Measurements from ENCODE around the gene C3. TPM values are rescaled to one million over a fixed set of nuclear protein-coding genes. Genes with fewer than 3 reads are reported as not detected.

C3 gene
- total RNA-seq, 1 donor: 93.5 TPM

GRCh38 chr19:6729573-6730152, 9.2 kb upstream of the C3 start:
- no peak for TF ChIP-seq CTCF (IDR thresholded peaks at IDR 0.05; ENCODE audit: insufficient read depth, low read length)
- no peak overlapping the region for H3K4me3 ChIP-seq (ENCODE audit: low read depth, low read length)
- no peak for DNase-seq (ENCODE audit: low read depth)

- DNase-seq (ENCODE audit: low read depth): no peak
- no peak overlapping the region for H3K4me3 ChIP-seq (ENCODE audit: low read depth, low read length)
- TF ChIP-seq CTCF (IDR thresholded peaks at IDR 0.05; ENCODE audit: insufficient read depth, low read length): no peak
Measured at GRCh38 chr19:6728346-6728745, 7.9 kb upstream of the C3 start.

DNA sequence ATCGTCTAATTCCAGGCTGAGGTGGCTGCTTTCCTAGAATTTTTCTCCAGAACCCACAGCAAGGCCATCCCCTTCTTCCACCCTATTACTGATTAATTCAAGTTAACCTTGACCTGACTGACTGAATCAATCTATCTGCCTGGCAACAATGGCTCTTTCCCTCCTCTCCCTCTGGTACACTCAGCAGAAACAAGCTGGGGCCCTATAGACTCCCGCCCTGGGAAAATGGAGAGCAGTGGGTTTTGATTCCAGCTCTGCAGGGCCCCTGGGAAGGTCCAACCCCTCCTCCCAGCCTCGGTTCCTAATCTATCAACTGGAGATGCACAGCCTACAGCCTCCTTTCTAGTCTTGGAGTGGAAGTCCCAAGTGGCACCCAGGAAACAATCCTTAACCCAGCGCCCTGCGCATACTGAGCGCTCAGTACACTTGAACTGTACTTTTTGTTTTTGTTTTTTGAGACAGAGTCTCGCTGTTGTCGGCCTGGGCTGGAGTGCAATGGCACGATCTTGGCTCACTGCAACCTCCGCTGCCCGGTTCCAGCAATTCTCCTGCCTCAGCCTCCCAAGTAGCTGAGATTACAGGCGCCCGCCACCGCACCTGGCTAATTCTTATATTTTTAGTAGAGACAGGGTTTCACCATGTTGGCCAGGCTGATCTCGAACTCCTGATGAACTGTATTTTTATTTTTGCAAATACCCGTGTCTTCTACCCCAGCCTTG, 5.2 kb upstream of the C3 start:
- H3K4me3 ChIP-seq (ENCODE audit: low read depth, low read length): no peak overlapping the region
- TF ChIP-seq CTCF (IDR thresholded peaks at IDR 0.05; ENCODE audit: insufficient read depth, low read length): no peak

DNA sequence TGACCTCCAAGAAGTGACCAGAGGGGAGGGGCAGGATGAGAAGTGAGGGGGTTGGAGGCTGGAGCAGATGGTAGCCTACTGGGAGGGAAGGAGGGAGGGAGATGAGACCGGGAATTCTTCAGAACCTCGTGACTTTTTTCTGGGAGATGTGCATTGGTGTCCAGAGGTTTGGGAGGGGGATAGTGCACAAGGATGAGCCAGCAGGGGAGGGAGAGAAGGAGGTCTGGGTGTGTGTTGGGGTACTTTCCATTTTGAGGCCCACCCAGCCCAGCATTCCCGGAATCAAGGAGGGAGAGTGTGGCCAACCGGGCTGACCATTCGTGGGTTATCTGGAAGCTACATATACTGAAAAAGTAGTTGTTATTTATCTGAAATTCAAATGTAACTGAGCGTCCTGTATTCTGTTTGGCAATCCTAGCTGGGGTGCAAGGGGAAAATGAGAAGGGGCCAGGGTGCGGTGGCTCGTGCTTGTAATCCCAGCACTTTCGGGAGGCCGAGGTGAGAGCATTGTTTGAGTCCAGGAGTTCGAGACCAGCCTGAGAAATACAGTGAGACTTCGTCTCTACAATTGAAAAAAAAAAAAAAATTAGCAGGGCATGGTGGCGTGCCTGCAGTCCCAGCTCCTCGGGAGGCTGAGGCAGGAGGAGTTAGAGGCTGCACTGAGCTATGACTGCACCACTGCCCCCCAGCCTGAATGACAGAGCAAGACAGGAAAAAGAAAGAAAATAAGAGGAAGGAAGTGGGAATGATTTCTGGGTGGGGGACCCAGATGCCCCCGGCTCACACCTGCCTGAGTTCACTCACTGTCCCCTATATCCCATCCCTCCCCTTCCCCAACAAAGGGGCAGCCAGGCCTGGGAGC, 4.4 kb upstream of the C3 start:
- TF ChIP-seq CTCF (IDR thresholded peaks at IDR 0.05; ENCODE audit: insufficient read depth, low read length): no peak
- no peak overlapping the region for H3K4me3 ChIP-seq (ENCODE audit: low read depth, low read length)
- no peak for DNase-seq (ENCODE audit: low read depth)

More for the DNA sequence above, 5.2 kb upstream of the C3 start:
- no peak for DNase-seq (ENCODE audit: low read depth)

DNA sequence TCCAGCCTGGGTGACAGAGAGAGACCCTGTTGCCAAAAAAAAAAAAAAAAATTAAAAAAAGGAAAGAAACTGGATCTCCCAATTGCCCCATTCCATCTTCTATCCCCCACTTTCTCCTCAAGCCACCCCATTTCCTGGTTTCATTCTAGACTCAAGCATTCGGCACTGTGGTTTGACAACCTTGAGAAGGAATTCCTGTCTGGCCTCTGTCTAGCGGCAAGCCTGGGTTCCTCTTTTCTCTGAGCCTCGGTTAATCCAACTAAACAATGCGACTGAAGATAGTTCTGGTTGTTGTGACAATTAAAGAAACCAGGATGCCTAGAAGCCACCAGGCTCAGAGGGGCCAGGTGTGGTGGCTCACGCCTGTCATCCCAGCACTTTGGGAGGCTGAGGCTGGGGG, 3.3 kb upstream of the C3 start:
- H3K4me3 ChIP-seq (ENCODE audit: low read depth, low read length): no peak overlapping the region
- TF ChIP-seq CTCF (IDR thresholded peaks at IDR 0.05; ENCODE audit: insufficient read depth, low read length): no peak
- DNase-seq (ENCODE audit: low read depth): peak; percentile 27

DNA sequence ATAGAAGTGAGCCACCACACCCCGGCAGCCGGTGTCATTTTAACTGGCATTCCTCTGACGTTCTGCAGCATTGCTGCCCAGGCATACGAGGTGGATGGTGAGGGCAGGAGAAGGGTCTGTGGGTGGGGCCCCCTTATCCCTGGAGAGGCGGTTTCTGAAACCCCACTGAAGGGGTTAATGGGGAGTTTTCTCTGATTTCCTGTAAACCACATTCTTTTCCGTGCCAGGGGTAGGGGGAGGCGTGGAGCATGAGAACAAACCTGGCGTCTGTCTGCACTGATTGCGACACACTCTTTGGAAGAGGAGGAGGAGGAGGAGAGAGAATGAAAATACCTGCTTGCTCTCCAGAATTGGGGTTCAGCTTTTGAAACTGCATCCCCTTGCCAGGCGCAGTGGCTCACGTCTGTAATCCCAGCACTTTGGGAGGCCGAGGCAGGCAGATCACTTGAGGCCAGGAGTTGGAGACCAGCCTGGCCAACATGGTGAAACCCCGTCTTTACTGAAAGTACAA, 2.7 kb upstream of the C3 start:
- TF ChIP-seq CTCF (IDR thresholded peaks at IDR 0.05; ENCODE audit: insufficient read depth, low read length): no peak
- DNase-seq (ENCODE audit: low read depth): peak; percentile 76
- H3K4me3 ChIP-seq (ENCODE audit: low read depth, low read length): no peak overlapping the region

Data from fibroblast of the aortic adventitia (primary cell).